DND-41 (cell line): Measurements from ENCODE around the gene SHB.

Source experiments
- ATAC-seq: fragments of 200-7000 bp; cut with Tn5 transposase; 3 replicates; pipeline ENCODE4 v1.9.1; 2021; ENCODE audit warnings: low read depth; ENCODE audit not compliant: insufficient read depth
- DNase-seq: peaks from one replicate; pipeline ENCODE4 v3.0.0-alpha.2; 2020
- H2AFZ ChIP-seq: 2 replicates; pipeline ENCODE4 v1.6.0; 2012; ENCODE audit warnings: low read depth, low read length
- H3K27ac ChIP-seq: 2 replicates; pipeline ENCODE4 v1.5.1; 2012; ENCODE audit warnings: low read length, inconsistent platforms
- H3K27me3 ChIP-seq: fragments of 200-600 bp; sonication (generic); 2 replicates; pipeline ENCODE4 v1.6.0; 2012; ENCODE audit warnings: low read length, mild to moderate bottlenecking, inconsistent platforms; ENCODE audit not compliant: insufficient read depth, poor library complexity
- H3K36me3 ChIP-seq: 2 replicates; pipeline ENCODE4 v1.5.1; 2012; ENCODE audit warnings: low read length, inconsistent platforms; ENCODE audit not compliant: insufficient read depth
- H3K4me1 ChIP-seq: 2 replicates; pipeline ENCODE4 v1.5.1; 2012; ENCODE audit warnings: mild to moderate bottlenecking, low read length; ENCODE audit not compliant: insufficient read depth
- H3K4me2 ChIP-seq: 2 replicates; pipeline ENCODE4 v1.6.0; 2012; ENCODE audit warnings: mild to moderate bottlenecking, moderate library complexity, low read length, inconsistent platforms; ENCODE audit not compliant: insufficient read depth
- H3K4me3 ChIP-seq, 2 experiments: fragments of 200-600 bp in 1 of 2; shearing (Covaris generic) in 1 of 2; 2 replicates each; pipeline ENCODE4 v1.5.1; 2012 to 2016; ENCODE audit warnings: inconsistent platforms in 2 of 2, low read length in 2 of 2, mild to moderate bottlenecking in 2 of 2, low read depth in 1 of 2, moderate library complexity in 1 of 2
- H3K79me2 ChIP-seq: 2 replicates; pipeline ENCODE4 v1.6.0; 2012; ENCODE audit warnings: low read length, inconsistent platforms; ENCODE audit not compliant: insufficient read depth
- H3K9ac ChIP-seq: 2 replicates; pipeline ENCODE4 v1.6.0; 2012; ENCODE audit warnings: low read depth, mild to moderate bottlenecking, inconsistent platforms, low read length, moderate library complexity
- H3K9me3 ChIP-seq: 2 replicates; pipeline ENCODE4 v1.5.1; 2012; ENCODE audit warnings: low read length, moderate library complexity, mild to moderate bottlenecking, inconsistent platforms; ENCODE audit not compliant: insufficient read depth, severe bottlenecking
- H4K20me1 ChIP-seq: 2 replicates; pipeline ENCODE4 v1.6.0; 2012; ENCODE audit warnings: low read length; ENCODE audit not compliant: insufficient read depth
- CTCF ChIP-seq: IDR thresholded peaks from 2 replicates; pipeline ENCODE4 v1.5.1; 2012; ENCODE audit warnings: borderline replicate concordance, low read length, moderate library complexity, mild to moderate bottlenecking; ENCODE audit not compliant: poor library complexity, severe bottlenecking; ENCODE audit errors: extremely low read depth
- EZH2 ChIP-seq: IDR thresholded peaks from 3 replicates; pipeline ENCODE4 v1.6.1; 2012; ENCODE audit warnings: borderline replicate concordance, low read depth, mild to moderate bottlenecking, moderate library complexity, low read length, inconsistent platforms; ENCODE audit not compliant: severe bottlenecking

SHB gene

GRCh38 chr9:37919246-37919955 lies 149.6 kb downstream of the SHB start:
- no peak overlapping the region for H3K27ac ChIP-seq
- H3K4me1 ChIP-seq: no peaks in the 10 kb centered on the region
- no peak overlapping the region for H3K9ac ChIP-seq
- no peaks in the 10 kb centered on the region for H3K27me3 ChIP-seq
- H3K4me3 ChIP-seq: no peak overlapping the region
- H3K36me3 ChIP-seq: no peaks in the 10 kb centered on the region
- no peak overlapping the region for H2AFZ ChIP-seq
- no peak for ATAC-seq
- no peaks in the 10 kb centered on the region for H3K9me3 ChIP-seq
- no peak for TF ChIP-seq EZH2
- TF ChIP-seq CTCF: no peak
- no peaks in the 10 kb centered on the region for H3K79me2 ChIP-seq
- no peak for DNase-seq
- no peaks in the 10 kb centered on the region for H4K20me1 ChIP-seq
- no peak overlapping the region for H3K4me2 ChIP-seq

GRCh38 chr9:37918665-37919170 lies 150.3 kb downstream of the SHB start:
- TF ChIP-seq CTCF: no peak
- TF ChIP-seq EZH2: no peak
- Histone ChIP-seq H3K79me2 (no peaks in the 10 kb centered on the region), H3K4me3 (no peak overlapping the region), H3K9me3 (no peaks in the 10 kb centered on the region), H3K27me3 (no peaks in the 10 kb centered on the region), H2AFZ (no peak overlapping the region), H3K4me2 (no peak overlapping the region), H3K4me1 (no peaks in the 10 kb centered on the region), H3K9ac (no peak overlapping the region), H3K27ac (no peak overlapping the region), H4K20me1 (no peaks in the 10 kb centered on the region), H3K36me3 (no peaks in the 10 kb centered on the region)
- ATAC-seq (no peak), DNase-seq (no peak)

DNA sequence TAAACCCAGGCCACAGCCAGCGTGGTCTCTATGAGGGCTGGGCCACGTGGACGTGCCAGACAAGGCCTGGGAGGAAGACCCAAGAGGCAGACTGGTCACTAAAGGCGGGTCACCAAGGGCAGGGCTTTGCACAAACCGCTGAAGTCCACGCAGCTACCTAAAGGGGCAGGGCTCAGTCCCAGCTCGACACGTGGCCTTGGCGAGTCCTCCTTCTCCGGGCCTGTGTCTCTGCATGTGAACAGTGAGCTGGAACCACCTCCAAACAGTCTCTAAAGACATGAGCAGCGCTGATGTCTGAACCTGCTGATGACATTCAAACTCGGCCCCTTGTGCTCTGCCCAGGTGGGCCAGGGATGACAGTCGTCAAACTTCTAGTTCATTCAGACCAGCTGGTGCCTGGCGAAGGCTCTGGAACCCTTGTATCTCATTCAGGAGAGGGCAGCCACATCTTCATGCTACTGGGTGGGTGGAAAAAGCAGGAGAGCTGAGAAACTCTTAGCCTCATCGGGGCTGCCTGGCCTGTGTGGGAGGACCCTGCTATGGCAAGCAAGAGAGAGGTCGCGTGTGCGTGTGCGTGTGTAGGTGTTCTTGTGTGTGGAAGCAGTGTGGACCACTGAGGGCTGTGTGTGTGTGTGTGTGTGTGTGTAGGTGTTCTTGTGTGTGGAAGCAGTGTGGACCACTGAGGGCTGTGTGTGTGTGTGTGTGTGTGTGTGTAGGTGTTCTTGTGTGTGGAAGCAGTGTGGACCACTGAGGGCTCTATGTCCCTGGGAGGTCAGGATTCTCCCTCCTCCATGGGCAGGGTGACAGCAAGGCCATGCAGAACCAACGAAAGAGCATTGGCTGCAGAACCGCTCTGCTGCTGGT lies 151.0 kb downstream of the SHB start:
- DNase-seq (no peak), ATAC-seq (no peak)
- Histone ChIP-seq H3K27me3 (no peaks in the 10 kb centered on the region), H3K4me3 (no peak overlapping the region), H3K79me2 (no peaks in the 10 kb centered on the region), H3K4me2 (no peak overlapping the region), H3K36me3 (no peaks in the 10 kb centered on the region), H2AFZ (no peak overlapping the region), H3K27ac (no peak overlapping the region), H3K4me1 (no peaks in the 10 kb centered on the region), H4K20me1 (no peaks in the 10 kb centered on the region), H3K9ac (no peak overlapping the region), H3K9me3 (no peaks in the 10 kb centered on the region)
- no peak for TF ChIP-seq CTCF
